H1 (cell line): Measurements from ENCODE around the gene CD180. TPM values are rescaled to one million over a fixed set of nuclear protein-coding genes. Genes with fewer than 3 reads are reported as not detected.

Source experiments
- CBX5 ChIP-seq: fragments of 300-800, 300-1000 bp; sonication (generic); IDR thresholded peaks from 2 replicates; pipeline ENCODE4 v1.7.1; 2016; ENCODE audit warnings: antibody characterized with exemption, low read length, low read depth
- CTBP2 ChIP-seq: IDR thresholded peaks from 2 replicates; pipeline ENCODE4 v1.7.0; 2011; ENCODE audit warnings: borderline replicate concordance, mild to moderate bottlenecking, moderate library complexity, mixed read lengths, low read length; ENCODE audit not compliant: insufficient read depth, insufficient read length
- FOSL1 ChIP-seq: IDR thresholded peaks from 2 replicates; pipeline ENCODE4 v1.6.1; 2011; ENCODE audit warnings: mild to moderate bottlenecking, low read depth, low read length, moderate library complexity; ENCODE audit not compliant: insufficient read depth
- NANOG ChIP-seq: IDR thresholded peaks from 2 replicates; pipeline ENCODE4 v1.6.1; 2011; ENCODE audit warnings: low read length, low read depth, mild to moderate bottlenecking, inconsistent platforms; ENCODE audit not compliant: insufficient read depth, poor library complexity, severe bottlenecking
- POLR2A ChIP-seq, 2 experiments: IDR thresholded peaks; 1 replicate in 1 of 2; 2 replicates in 1 of 2; pipeline ENCODE4 v1.6.1; 2011; ENCODE audit warnings: low read depth in 2 of 2, low read length in 2 of 2, mild to moderate bottlenecking in 2 of 2; ENCODE audit errors: control extremely low read depth in 1 of 2
- RFX5 ChIP-seq: IDR thresholded peaks from 2 replicates; pipeline ENCODE4 v1.6.1; 2011; ENCODE audit warnings: low read depth, low read length, improper control_type of control experiment, borderline replicate concordance
- RNF2 ChIP-seq: fragments of 200-900, 300-1000 bp; sonication (generic); IDR thresholded peaks from 2 replicates; pipeline ENCODE4 v1.7.1; 2016; ENCODE audit warnings: borderline replicate concordance, low read depth, mild to moderate bottlenecking, antibody characterized with exemption, low read length; ENCODE audit not compliant: poor library complexity, severe bottlenecking; ENCODE audit errors: missing control alignments
- TCF12 ChIP-seq: IDR thresholded peaks from 2 replicates; pipeline ENCODE4 v1.6.1; 2011; ENCODE audit warnings: low read depth, mild to moderate bottlenecking, low read length
- ZNF274 ChIP-seq: IDR thresholded peaks from 2 replicates; pipeline ENCODE4 v1.7.0; 2012; ENCODE audit warnings: low read length, borderline replicate concordance; ENCODE audit errors: extremely low read depth
- polyA plus RNA-seq, 7 experiments: library from polyadenylated mRNA; depleted of rRNA in 3 of 7; stranded (reverse) in 5 of 7; unstranded in 2 of 7; fragments of >200 nt in 5 of 7; fragments of 200-250 nt in 2 of 7; gene quantifications; 1 replicate in 5 of 7; 2 replicates in 1 of 7; 4 replicates in 1 of 7; pipeline versions ENCODE4 v1.2.1 to v1.2.3, GENCODE V29; 2011 to 2013; ENCODE audit warnings: missing spikeins in 2 of 7, mixed read lengths in 2 of 7
- total RNA-seq: library from RNA; stranded (reverse); fragmentation: NEBNext Ultra II Directional; extraction: Animal tissue kit (Norgen Biotek cat#: 25700); gene quantifications from 2 replicates; pipeline ENCODE4 v1.2.1, GENCODE V29; 2021
- TF ChIP-seq, protein P1 (sequence below): fragments of 300-600 bp; sonication (generic); IDR thresholded peaks from 2 replicates; pipeline ENCODE4 v1.7.1; 2012; ENCODE audit warnings: low read length, moderate library complexity, mild to moderate bottlenecking, inconsistent platforms; ENCODE audit not compliant: insufficient replicate concordance
- TF ChIP-seq, protein P2 (sequence below): IDR thresholded peaks from 2 replicates; pipeline ENCODE4 v1.6.1; 2011; ENCODE audit warnings: low read length, improper control_type of control experiment

CD180 gene
- total and polyA plus RNA-seq, 2 of the 8 experiments (the other 6 are each of a cell fraction or from before 2014, with no cell fraction given) = not detected

DNA sequence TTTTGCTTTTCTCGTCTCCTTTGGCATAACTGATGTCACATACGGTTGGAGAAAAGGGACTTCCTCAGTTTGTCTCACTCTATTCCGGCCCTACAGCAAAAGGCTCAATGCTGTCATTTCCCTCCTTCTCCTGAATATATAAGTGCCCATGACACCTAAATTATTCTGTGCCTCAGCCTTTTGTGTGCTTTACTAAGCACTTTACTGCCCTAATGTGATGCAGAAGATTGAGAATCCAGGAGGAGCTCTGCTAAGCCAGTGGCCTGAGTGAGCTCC is 7.6 kb downstream of the CD180 start (continued):
- TF ChIP-seq, protein P1, sequence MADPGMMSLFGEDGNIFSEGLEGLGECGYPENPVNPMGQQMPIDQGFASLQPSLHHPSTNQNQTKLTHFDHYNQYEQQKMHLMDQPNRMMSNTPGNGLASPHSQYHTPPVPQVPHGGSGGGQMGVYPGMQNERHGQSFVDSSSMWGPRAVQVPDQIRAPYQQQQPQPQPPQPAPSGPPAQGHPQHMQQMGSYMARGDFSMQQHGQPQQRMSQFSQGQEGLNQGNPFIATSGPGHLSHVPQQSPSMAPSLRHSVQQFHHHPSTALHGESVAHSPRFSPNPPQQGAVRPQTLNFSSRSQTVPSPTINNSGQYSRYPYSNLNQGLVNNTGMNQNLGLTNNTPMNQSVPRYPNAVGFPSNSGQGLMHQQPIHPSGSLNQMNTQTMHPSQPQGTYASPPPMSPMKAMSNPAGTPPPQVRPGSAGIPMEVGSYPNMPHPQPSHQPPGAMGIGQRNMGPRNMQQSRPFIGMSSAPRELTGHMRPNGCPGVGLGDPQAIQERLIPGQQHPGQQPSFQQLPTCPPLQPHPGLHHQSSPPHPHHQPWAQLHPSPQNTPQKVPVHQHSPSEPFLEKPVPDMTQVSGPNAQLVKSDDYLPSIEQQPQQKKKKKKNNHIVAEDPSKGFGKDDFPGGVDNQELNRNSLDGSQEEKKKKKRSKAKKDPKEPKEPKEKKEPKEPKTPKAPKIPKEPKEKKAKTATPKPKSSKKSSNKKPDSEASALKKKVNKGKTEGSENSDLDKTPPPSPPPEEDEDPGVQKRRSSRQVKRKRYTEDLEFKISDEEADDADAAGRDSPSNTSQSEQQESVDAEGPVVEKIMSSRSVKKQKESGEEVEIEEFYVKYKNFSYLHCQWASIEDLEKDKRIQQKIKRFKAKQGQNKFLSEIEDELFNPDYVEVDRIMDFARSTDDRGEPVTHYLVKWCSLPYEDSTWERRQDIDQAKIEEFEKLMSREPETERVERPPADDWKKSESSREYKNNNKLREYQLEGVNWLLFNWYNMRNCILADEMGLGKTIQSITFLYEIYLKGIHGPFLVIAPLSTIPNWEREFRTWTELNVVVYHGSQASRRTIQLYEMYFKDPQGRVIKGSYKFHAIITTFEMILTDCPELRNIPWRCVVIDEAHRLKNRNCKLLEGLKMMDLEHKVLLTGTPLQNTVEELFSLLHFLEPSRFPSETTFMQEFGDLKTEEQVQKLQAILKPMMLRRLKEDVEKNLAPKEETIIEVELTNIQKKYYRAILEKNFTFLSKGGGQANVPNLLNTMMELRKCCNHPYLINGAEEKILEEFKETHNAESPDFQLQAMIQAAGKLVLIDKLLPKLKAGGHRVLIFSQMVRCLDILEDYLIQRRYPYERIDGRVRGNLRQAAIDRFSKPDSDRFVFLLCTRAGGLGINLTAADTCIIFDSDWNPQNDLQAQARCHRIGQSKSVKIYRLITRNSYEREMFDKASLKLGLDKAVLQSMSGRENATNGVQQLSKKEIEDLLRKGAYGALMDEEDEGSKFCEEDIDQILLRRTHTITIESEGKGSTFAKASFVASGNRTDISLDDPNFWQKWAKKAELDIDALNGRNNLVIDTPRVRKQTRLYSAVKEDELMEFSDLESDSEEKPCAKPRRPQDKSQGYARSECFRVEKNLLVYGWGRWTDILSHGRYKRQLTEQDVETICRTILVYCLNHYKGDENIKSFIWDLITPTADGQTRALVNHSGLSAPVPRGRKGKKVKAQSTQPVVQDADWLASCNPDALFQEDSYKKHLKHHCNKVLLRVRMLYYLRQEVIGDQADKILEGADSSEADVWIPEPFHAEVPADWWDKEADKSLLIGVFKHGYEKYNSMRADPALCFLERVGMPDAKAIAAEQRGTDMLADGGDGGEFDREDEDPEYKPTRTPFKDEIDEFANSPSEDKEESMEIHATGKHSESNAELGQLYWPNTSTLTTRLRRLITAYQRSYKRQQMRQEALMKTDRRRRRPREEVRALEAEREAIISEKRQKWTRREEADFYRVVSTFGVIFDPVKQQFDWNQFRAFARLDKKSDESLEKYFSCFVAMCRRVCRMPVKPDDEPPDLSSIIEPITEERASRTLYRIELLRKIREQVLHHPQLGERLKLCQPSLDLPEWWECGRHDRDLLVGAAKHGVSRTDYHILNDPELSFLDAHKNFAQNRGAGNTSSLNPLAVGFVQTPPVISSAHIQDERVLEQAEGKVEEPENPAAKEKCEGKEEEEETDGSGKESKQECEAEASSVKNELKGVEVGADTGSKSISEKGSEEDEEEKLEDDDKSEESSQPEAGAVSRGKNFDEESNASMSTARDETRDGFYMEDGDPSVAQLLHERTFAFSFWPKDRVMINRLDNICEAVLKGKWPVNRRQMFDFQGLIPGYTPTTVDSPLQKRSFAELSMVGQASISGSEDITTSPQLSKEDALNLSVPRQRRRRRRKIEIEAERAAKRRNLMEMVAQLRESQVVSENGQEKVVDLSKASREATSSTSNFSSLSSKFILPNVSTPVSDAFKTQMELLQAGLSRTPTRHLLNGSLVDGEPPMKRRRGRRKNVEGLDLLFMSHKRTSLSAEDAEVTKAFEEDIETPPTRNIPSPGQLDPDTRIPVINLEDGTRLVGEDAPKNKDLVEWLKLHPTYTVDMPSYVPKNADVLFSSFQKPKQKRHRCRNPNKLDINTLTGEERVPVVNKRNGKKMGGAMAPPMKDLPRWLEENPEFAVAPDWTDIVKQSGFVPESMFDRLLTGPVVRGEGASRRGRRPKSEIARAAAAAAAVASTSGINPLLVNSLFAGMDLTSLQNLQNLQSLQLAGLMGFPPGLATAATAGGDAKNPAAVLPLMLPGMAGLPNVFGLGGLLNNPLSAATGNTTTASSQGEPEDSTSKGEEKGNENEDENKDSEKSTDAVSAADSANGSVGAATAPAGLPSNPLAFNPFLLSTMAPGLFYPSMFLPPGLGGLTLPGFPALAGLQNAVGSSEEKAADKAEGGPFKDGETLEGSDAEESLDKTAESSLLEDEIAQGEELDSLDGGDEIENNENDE = no peak
- TF ChIP-seq POLR2A (IDR thresholded peaks at IDR 0.05; ENCODE audit: control extremely low read depth in 1 of 2, low read depth in 2 of 2, low read length in 2 of 2) = no peak
- TF ChIP-seq CBX5 = no peak
- TF ChIP-seq, protein P2, sequence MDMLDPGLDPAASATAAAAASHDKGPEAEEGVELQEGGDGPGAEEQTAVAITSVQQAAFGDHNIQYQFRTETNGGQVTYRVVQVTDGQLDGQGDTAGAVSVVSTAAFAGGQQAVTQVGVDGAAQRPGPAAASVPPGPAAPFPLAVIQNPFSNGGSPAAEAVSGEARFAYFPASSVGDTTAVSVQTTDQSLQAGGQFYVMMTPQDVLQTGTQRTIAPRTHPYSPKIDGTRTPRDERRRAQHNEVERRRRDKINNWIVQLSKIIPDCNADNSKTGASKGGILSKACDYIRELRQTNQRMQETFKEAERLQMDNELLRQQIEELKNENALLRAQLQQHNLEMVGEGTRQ = no peak
- no peak for TF ChIP-seq TCF12
- TF ChIP-seq RFX5 = no peak
- no peak for TF ChIP-seq ZNF274
- TF ChIP-seq CTBP2 = no peak
- TF ChIP-seq FOSL1 = no peak
- no peak for TF ChIP-seq NANOG
- TF ChIP-seq RNF2 = no peak
